ENCODE measurements around the gene CALY.
"Not testable (repeated sequence)": the region's sequence is repeated elsewhere in the genome, so short reads cannot be mapped to it uniquely, and the experiment has no call there.

The CALY gene

GRCh38 chr10:133336577-133337369, at the start of gene CALY:
TSS of gene CALY (minus strand) at chr10:133336896. CDS start at chr10:133328989, 7,907 bp downstream.
- DNase-seq (ENCODE audit: low read depth), result peak; percentile 56

- DNase-seq (ENCODE audit: low read depth), result no peak
Observed at GRCh38 chr10:133385214-133385613, 48.5 kb upstream of the CALY start.

GRCh38 chr10:133384071-133384470, 47.4 kb upstream of the CALY start:
- DNase-seq (ENCODE audit: low read depth), result no peak

- no peak for DNase-seq (ENCODE audit: low read depth)
Observed at GRCh38 chr10:133383551-133383950, 46.9 kb upstream of the CALY start.

GRCh38 chr10:133381036-133381435, 44.3 kb upstream of the CALY start:
- no peak for DNase-seq (ENCODE audit: low read depth)

GRCh38 chr10:133379801-133380666, 43.3 kb upstream of the CALY start:
- no peak for DNase-seq (ENCODE audit: low read depth)

GRCh38 chr10:133379152-133379800, 42.6 kb upstream of the CALY start, which contains the start of gene PAOX:
TSS of gene PAOX (plus strand) at chr10:133379262. CDS start at chr10:133379317, 55 bp downstream.
- DNase-seq (ENCODE audit: low read depth), result peak; percentile 47

GRCh38 chr10:133378251-133379096, 41.8 kb upstream of the CALY start:
- peak; percentile 48 for DNase-seq (ENCODE audit: low read depth)

- DNase-seq (ENCODE audit: low read depth), result no peak
Observed at GRCh38 chr10:133377818-133378250, 41.1 kb upstream of the CALY start.

- no peak for DNase-seq (ENCODE audit: low read depth)
Observed at GRCh38 chr10:133377025-133377817, 40.5 kb upstream of the CALY start.

- not testable (repeated sequence) for DNase-seq (ENCODE audit: low read depth)
Observed at GRCh38 chr10:133376183-133376582, 39.5 kb upstream of the CALY start.

GRCh38 chr10:133375357-133376115, 38.8 kb upstream of the CALY start:
- no peak for DNase-seq (ENCODE audit: low read depth)

GRCh38 chr10:133373174-133374090, 36.7 kb upstream of the CALY start, which contains the start of gene ECHS1:
TSS of gene ECHS1 (minus strand) at chr10:133373354. CDS start at chr10:133373333, 21 bp downstream.
- peak; percentile 93 for DNase-seq (ENCODE audit: low read depth)

- DNase-seq (ENCODE audit: low read depth), result no peak
Observed at GRCh38 chr10:133372507-133372906, 35.8 kb upstream of the CALY start.

GRCh38 chr10:133370030-133370786, 33.5 kb upstream of the CALY start:
- no peak for DNase-seq (ENCODE audit: low read depth)

GRCh38 chr10:133368153-133368552, 31.5 kb upstream of the CALY start:
- DNase-seq (ENCODE audit: low read depth), result no peak

GRCh38 chr10:133367461-133367860, 30.8 kb upstream of the CALY start:
- DNase-seq (ENCODE audit: low read depth), result not testable (repeated sequence)

- DNase-seq (ENCODE audit: low read depth), result no peak
Observed at GRCh38 chr10:133366751-133367150, 30.1 kb upstream of the CALY start.

Measured in stimulated activated CD8-positive, alpha-beta memory T cell treated with anti-CD3 and anti-CD28 coated beads, Interleukin-4, amount 100 ng/mL, for 24 hours (primary cell).